DOHH2 (cell line): ENCODE measurements around the gene SFRP2.

Source experiments
- H3F3A ChIP-seq: fragments of 200-600 bp; sonication (generic), shearing (Covaris generic); 2 replicates; pipeline ENCODE4 v1.6.0; 2016; ENCODE audit warnings: antibody characterized with exemption, mild to moderate bottlenecking; ENCODE audit not compliant: control insufficient read depth, insufficient read depth
- H3K27ac ChIP-seq: fragments of 200-600 bp; sonication (generic); 2 replicates; pipeline ENCODE4 v1.5.1; 2014; ENCODE audit warnings: low read depth, mild to moderate bottlenecking, low read length, moderate library complexity
- H3K27me3 ChIP-seq: fragments of 200-600 bp; sonication (generic); 2 replicates; pipeline ENCODE4 v1.6.1; 2014; ENCODE audit warnings: mild to moderate bottlenecking, low read length, mixed read lengths; ENCODE audit not compliant: control insufficient read depth
- H3K36me3 ChIP-seq: fragments of 200-600 bp; sonication (generic); 2 replicates; pipeline ENCODE4 v1.6.1; 2014; ENCODE audit warnings: mild to moderate bottlenecking, low read length, moderate library complexity, mixed read lengths; ENCODE audit not compliant: control insufficient read depth
- H3K4me1 ChIP-seq: fragments of 200-600 bp; sonication (generic); 2 replicates; pipeline ENCODE4 v1.6.1; 2014; ENCODE audit warnings: mild to moderate bottlenecking, low read length, mixed read lengths; ENCODE audit not compliant: control insufficient read depth
- H3K4me2 ChIP-seq: fragments of 200-600 bp; sonication (generic); 2 replicates; pipeline ENCODE4 v1.6.0; 2014; ENCODE audit warnings: mild to moderate bottlenecking, low read length, moderate library complexity
- H3K4me3 ChIP-seq: fragments of 200-600 bp; sonication (generic); 2 replicates; pipeline ENCODE4 v1.5.1; 2014; ENCODE audit warnings: mild to moderate bottlenecking, low read length, mixed read lengths
- H3K79me2 ChIP-seq: fragments of 200-600 bp; sonication (generic); 2 replicates; pipeline ENCODE4 v1.6.1; 2014; ENCODE audit warnings: mild to moderate bottlenecking, low read length, mixed read lengths; ENCODE audit not compliant: control insufficient read depth
- H3K9me2 ChIP-seq: fragments of 200-600 bp; sonication (generic); replicated peaks from 2 replicates; pipeline ENCODE4 v1.6.1; 2014; ENCODE audit warnings: mild to moderate bottlenecking, low read length, mixed read lengths; ENCODE audit not compliant: control insufficient read depth
- H3K9me3 ChIP-seq: fragments of 200-600 bp; sonication (generic); 2 replicates; pipeline ENCODE4 v1.6.1; 2014; ENCODE audit warnings: antibody characterized with exemption, low read length, mixed read lengths; ENCODE audit not compliant: control insufficient read depth, insufficient read depth
- H4K20me1 ChIP-seq: fragments of 200-600 bp; sonication (generic); 2 replicates; pipeline ENCODE4 v1.6.0; 2014; ENCODE audit warnings: low read depth, mild to moderate bottlenecking, antibody characterized with exemption, low read length, moderate library complexity; ENCODE audit not compliant: control insufficient read depth, insufficient read depth
- EZH2phosphoT487 ChIP-seq: fragments of 200-600 bp; sonication (generic); IDR thresholded peaks from 2 replicates; pipeline ENCODE4 v1.6.1; 2017; ENCODE audit warnings: borderline replicate concordance, mild to moderate bottlenecking, antibody characterized with exemption, low read length, moderate library complexity, mixed read lengths
- TF ChIP-seq, protein P1 (sequence below): fragments of 200-600 bp; sonication (generic); IDR thresholded peaks from one replicate; pipeline ENCODE4 v1.5.1; 2014; ENCODE audit warnings: antibody characterized with exemption, mild to moderate bottlenecking, low read depth, low read length; ENCODE audit not compliant: poor library complexity, severe bottlenecking

Gene SFRP2

DNA sequence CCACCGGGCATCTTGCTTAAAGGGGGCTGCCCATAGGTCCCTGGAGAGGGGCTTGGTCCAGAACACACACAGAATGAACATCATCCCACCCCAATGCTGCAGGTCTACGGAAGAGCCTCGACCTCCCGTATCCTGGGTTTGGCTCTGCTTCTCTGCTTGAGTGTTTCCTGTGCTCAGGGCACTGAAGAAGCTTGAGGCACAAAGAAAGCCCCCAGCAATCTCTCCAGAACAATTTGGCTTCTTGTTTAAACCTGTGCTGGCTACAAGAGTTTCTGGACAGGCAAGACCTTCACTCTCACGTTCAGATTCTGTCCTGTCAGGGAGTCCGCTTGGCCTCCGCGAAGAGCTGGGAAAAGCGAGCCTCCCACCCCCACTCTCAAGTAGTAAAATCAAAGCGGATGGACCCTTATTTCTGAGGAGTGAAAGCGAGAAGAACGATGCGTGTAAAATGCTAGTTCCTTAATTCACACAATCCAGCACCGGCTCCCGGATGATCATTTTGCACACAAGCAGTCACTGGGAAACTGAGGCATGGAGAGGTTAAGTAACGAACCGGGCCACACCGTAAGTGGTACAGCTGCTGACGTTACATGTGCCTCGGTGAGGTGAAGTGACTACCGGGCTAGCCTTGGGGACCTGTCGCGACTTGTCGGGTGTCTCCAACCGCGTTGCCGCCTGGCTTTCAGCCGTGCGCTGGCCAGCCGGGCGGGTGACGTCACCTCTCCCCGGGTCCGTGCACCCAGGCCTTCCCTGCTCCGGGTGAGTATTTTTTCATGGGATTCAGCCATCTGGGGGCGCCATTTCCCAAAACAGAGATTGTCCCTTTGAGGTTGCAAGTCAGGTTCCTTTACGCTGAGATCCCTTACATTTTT is 3.1 kb upstream of the SFRP2 start:
- no peaks in the 10 kb centered on the region for H3K9me2 ChIP-seq
- no peaks in the 10 kb centered on the region for H4K20me1 ChIP-seq
- no peaks in the 10 kb centered on the region for H3K36me3 ChIP-seq
- TF ChIP-seq, protein P1, sequence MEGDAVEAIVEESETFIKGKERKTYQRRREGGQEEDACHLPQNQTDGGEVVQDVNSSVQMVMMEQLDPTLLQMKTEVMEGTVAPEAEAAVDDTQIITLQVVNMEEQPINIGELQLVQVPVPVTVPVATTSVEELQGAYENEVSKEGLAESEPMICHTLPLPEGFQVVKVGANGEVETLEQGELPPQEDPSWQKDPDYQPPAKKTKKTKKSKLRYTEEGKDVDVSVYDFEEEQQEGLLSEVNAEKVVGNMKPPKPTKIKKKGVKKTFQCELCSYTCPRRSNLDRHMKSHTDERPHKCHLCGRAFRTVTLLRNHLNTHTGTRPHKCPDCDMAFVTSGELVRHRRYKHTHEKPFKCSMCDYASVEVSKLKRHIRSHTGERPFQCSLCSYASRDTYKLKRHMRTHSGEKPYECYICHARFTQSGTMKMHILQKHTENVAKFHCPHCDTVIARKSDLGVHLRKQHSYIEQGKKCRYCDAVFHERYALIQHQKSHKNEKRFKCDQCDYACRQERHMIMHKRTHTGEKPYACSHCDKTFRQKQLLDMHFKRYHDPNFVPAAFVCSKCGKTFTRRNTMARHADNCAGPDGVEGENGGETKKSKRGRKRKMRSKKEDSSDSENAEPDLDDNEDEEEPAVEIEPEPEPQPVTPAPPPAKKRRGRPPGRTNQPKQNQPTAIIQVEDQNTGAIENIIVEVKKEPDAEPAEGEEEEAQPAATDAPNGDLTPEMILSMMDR, result no peak
- TF ChIP-seq EZH2phosphoT487, result no peak
- H3K9me3 ChIP-seq, result no peaks in the 10 kb centered on the region
- no peaks in the 10 kb centered on the region for H3K79me2 ChIP-seq
- no peaks in the 10 kb centered on the region for H3F3A ChIP-seq
- H3K4me1 ChIP-seq, result no peaks in the 10 kb centered on the region
- H3K27me3 ChIP-seq, result peaks cover 27% of the 10 kb centered on the region
- H3K4me3 ChIP-seq, result no peak overlapping the region
- no peak overlapping the region for H3K27ac ChIP-seq
- H3K4me2 ChIP-seq, result no peak overlapping the region

DNA sequence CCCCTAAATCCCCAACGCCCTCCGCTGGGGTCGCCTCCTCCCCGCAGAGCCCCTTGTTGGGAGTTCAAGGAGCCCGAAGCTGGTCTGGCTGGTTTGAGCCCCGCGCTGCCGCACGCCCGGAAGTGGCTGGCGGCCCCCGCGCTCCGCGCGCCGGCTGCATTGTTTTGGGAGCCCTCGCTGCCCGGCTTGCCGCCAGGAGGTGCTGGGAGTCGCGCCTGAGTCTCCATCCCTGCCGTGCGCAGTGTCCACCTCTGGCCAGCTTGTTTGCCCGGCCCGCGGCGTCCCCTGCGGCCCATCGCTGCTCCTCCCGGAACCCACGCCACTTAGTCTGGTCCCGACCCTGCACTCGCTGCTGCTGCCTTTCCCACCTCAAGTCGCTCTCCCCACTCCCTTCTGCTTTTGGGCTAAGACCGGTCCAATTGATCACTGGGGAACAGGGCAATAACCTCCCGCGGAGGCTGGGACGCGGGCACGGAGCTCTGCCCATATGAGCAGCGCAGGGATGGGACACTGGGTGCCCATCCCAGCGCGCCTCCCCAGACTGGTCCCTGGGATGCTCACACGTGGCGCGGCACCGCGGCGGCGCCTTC is 2.2 kb upstream of the SFRP2 start:
- TF ChIP-seq EZH2phosphoT487, result no peak
- TF ChIP-seq, protein P1, result no peak
- Histone ChIP-seq H3K9me2 (no peaks in the 10 kb centered on the region), H3K4me2 (no peak overlapping the region), H4K20me1 (no peaks in the 10 kb centered on the region), H3F3A (no peaks in the 10 kb centered on the region), H3K4me1 (no peaks in the 10 kb centered on the region), H3K27ac (no peak overlapping the region), H3K4me3 (no peak overlapping the region), H3K36me3 (no peaks in the 10 kb centered on the region), H3K9me3 (no peaks in the 10 kb centered on the region), H3K27me3 (peaks cover 29% of the 10 kb centered on the region), H3K79me2 (no peaks in the 10 kb centered on the region)

DNA sequence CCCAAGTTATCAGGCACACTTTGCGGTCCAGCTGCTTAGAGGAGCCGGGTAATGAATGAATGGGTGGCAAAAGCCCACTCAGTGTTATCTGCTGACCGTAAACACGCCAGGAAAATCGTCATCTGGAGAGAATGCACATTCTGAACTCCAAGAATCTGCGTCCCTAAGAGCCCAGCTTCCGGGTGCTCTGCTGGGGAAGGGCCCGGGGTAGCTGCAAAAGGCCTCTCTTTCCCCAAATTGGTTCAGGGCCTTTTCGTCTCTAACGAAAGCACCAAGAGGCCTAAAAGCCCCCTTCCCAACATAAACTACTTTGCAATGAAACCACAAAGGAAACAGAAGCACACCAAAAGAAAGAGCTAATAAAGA is 1.6 kb upstream of the SFRP2 start:
- TF ChIP-seq EZH2phosphoT487, result no peak
- Histone ChIP-seq H3F3A (no peaks in the 10 kb centered on the region), H3K9me3 (no peaks in the 10 kb centered on the region), H4K20me1 (no peaks in the 10 kb centered on the region), H3K4me2 (no peak overlapping the region), H3K9me2 (no peaks in the 10 kb centered on the region), H3K27me3 (peaks cover 26% of the 10 kb centered on the region), H3K36me3 (no peaks in the 10 kb centered on the region), H3K27ac (no peak overlapping the region), H3K79me2 (no peaks in the 10 kb centered on the region), H3K4me1 (no peaks in the 10 kb centered on the region), H3K4me3 (no peak overlapping the region)
